Omental fat pad (tissue), 4 donors: ENCODE results near the gene PPM1M. TPM values are rescaled to one million over a fixed set of nuclear protein-coding genes. Genes with fewer than 3 reads are reported as not detected.

Experiments
- ATAC-seq: fragments of 150-250 bp; one replicate; pipeline ENCODE4 v1.9.1; 2016; ENCODE audit warnings: mild to moderate bottlenecking, moderate library complexity; ENCODE audit not compliant: low FRiP score
- DNase-seq: peaks from one replicate; pipeline ENCODE4 v3.0.0-alpha.2; 2019; ENCODE audit warnings: low spot score
- CTCF ChIP-seq, 3 donors: fragments of 450-650 bp; IDR thresholded peaks; one replicate each; pipeline ENCODE4 v1.5.1; 2016 to 2017; ENCODE audit warnings: antibody characterized with exemption in 3 of 3, mild to moderate bottlenecking in 3 of 3, moderate library complexity in 2 of 3
- total RNA-seq, 4 donors: library from RNA; depleted of rRNA; stranded (reverse); fragments of >200 nt; gene quantifications; one replicate each; pipeline ENCODE4 v1.1.0, GENCODE V29; 2016

The PPM1M gene
- total RNA-seq, 4 donors from 2014 or later = 17.0 to 32.2 (median 23.9) TPM

- ATAC-seq = no peak
- no peak for DNase-seq
- no peak for TF ChIP-seq CTCF (IDR thresholded peaks at IDR 0.05)
These were observed 19.2 kb upstream of the PPM1M start for GRCh38 chr3:52226229-52226817.

- ATAC-seq (no peak), DNase-seq (no peak)
- no peak for TF ChIP-seq CTCF (IDR thresholded peaks at IDR 0.05)
These were observed 18.4 kb upstream of the PPM1M start for GRCh38 chr3:52227117-52227516.

GRCh38 chr3:52227766-52228165, 17.8 kb upstream of the PPM1M start:
- no peak for DNase-seq
- no peak for ATAC-seq
- TF ChIP-seq CTCF (IDR thresholded peaks at IDR 0.05) = no peak

- DNase-seq (no peak), ATAC-seq (no peak)
- no peak for TF ChIP-seq CTCF (IDR thresholded peaks at IDR 0.05)
These were observed 17.3 kb upstream of the PPM1M start for GRCh38 chr3:52228266-52228665.

GRCh38 chr3:52228751-52229291, 16.7 kb upstream of the PPM1M start:
- DNase-seq (no peak), ATAC-seq (no peak)
- no peak for TF ChIP-seq CTCF (IDR thresholded peaks at IDR 0.05)

- ATAC-seq (no peak), DNase-seq (no peak)
- TF ChIP-seq CTCF (IDR thresholded peaks at IDR 0.05) = no peak
These were observed 15.9 kb upstream of the PPM1M start for GRCh38 chr3:52229656-52230055.

GRCh38 chr3:52230461-52230860, 15.1 kb upstream of the PPM1M start:
- DNase-seq (no peak), ATAC-seq (no peak)
- TF ChIP-seq CTCF (IDR thresholded peaks at IDR 0.05) = no peak
